Right renal pelvis (tissue), 4 donors: Measurements from ENCODE around the gene C3orf70. TPM values are rescaled to one million over a fixed set of nuclear protein-coding genes. Genes with fewer than 3 reads are reported as not detected.

Source experiments
- DNase-seq, 4 donors: peaks; one replicate each; pipeline ENCODE4 v3.0.0-alpha.2; 2013; ENCODE audit warnings: low read depth in 4 of 4, low spot score in 3 of 4, missing footprints in 1 of 4
- polyA plus RNA-seq, 4 donors: library from polyadenylated mRNA; unstranded; fragments of 120-200 nt; gene quantifications; one replicate each; pipeline ENCODE4 v1.2.1, GENCODE V29; 2013; ENCODE audit not compliant: insufficient read length in 4 of 4

The C3orf70 gene
- polyA plus RNA-seq, 4 donors = 7.2 to 9.4 (median 8.9) TPM

DNA sequence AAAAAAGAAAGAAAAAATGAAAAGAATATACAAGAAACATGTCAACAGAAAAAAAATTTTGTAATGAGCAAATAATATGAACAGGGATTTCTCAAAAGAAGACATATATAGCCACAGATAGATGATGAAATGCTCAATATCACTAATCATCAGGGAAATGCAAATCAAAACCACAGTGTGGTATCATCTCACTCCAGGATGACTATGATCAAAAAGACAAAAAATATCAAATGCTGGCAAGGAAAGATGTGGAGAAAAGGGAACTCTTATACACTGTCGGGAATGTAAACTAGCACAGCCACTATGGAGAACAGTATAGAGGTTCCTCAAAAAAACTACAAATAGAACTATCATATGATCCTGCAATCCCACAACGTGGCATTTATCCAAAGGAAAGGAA lies 94.1 kb downstream of the C3orf70 start:
- DNase-seq = no peak

DNA sequence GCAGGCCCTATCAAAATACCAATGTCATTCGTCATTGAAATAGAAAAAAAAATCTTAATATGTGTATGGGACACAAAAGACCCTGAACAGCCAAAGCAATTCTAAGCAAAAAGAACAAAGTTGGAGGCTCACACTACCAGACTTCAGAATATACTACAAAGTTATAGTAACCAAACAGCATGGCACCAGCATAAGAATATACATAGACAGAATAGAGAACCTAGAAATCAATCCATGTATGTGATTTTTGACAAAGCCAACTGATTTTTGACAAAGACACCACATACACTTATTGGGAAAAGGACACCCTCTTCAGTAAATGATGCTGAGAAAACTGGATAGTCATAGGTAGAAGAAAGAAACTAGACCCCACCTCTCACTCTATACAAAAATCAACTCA lies 95.0 kb downstream of the C3orf70 start:
- no peak for DNase-seq

DNA sequence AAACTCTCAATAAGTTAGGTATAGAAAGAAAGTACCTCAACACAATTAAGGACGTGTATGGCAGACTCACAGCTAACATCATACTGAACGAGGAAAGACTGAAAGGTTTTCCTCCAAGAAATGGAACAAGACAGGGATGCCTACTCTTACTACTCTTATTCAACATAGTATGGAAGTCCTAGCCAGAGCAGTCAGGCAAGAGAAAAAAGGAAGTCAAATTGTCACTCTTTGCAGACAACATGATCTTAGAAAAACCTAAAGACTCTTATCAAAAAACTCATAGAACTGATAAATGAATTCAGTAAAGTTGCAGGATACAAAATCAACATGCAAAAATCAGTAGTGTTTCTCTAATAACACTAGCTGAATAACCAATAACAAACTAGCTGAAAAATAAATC lies 96.0 kb downstream of the C3orf70 start:
- DNase-seq = no peak

DNA sequence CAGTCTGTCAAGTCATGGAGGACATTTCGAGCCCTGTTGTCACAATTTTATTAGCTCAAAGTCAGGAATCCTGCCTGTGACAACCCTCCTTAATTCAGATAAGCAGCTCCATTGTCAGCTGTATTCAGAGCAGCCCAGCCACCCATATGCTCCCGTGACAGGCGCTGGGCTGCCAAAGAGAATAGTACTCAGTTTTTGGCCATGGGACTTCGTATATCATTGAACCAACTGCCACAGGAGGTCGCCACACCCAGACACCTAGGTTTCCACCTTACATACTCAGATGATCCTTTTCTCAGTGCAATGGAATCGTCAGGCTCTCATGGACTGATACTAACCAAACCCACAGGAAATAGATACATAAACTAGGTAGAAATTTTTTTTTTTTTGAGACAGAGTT lies 100.2 kb downstream of the C3orf70 start:
- no peak for DNase-seq

DNA sequence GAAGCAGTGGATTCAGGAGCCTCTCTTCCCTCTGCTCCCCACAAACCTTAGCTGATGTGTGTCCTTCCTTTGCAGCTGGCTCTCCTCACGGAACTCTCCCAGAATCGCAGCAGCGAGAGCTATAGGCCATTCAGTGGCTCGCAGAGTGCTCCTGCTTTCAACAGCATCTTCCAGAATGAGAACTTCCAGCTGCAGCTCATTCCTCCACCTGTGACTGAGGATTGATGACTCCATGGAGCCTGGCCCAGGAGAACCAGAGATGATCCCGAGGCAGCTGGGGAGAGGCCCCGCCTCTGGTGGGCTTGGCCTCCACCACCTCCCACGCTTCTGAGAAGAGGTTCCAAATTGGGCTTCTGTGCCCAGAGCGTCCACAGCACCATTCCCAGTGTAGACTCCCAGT lies 101.1 kb downstream of the C3orf70 start:
- no peak for DNase-seq

DNA sequence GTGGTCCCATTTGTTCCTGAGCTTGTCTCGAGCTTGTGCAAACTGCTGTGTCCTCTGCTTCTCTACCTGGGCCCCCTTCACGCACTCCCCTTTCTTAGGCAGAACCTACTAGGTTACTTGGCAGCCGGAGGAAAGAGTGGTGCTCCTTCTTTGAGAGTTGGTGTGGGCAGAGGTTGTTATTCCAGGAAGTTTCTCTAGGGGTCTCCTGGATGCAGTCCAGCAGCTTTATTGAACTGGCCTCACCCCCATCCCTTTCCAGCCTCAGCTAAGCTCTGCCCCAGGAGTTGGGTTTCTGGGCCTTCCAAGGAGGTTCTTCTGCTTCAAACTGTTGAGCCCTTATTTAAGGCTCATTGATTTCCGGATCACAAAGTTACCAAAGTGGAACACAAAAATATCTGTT lies 103.2 kb downstream of the C3orf70 start:
- no peak for DNase-seq

DNA sequence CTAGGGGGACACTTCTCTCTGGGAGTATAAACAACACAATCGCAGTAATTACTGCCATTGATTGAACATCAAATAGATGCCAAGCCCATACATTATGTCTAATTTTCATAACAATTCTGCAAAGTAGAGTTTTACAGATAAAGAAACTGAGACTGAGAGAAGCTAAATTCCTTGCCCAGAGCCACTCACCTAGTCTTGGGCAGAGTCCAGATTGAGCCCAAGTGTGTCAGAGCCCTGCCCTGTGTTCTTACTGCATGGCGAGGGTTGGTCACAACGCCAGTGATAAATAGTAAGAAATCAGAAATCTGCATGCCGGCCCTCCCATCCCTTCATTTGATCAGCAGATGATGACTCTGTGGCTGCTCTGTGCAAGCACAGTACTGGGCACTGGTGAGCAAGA lies 106.3 kb downstream of the C3orf70 start:
- no peak for DNase-seq

DNA sequence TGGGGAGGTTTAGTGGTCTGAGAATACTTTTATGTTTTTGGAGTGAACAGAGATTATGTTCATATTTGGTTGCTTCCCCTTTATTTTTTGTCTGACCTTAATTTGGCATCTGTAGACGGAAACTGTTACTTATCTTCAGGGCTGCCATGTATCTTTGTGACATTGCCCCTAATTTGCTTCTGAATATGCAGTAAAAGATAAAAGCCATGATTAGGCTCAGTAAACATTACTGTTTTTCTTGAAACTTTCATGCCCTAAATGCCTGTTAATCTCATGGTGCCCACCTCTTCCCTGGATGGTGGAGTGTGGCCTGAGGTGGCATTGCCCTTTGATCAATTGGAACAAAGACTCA lies 106.7 kb downstream of the C3orf70 start:
- DNase-seq = no peak

DNA sequence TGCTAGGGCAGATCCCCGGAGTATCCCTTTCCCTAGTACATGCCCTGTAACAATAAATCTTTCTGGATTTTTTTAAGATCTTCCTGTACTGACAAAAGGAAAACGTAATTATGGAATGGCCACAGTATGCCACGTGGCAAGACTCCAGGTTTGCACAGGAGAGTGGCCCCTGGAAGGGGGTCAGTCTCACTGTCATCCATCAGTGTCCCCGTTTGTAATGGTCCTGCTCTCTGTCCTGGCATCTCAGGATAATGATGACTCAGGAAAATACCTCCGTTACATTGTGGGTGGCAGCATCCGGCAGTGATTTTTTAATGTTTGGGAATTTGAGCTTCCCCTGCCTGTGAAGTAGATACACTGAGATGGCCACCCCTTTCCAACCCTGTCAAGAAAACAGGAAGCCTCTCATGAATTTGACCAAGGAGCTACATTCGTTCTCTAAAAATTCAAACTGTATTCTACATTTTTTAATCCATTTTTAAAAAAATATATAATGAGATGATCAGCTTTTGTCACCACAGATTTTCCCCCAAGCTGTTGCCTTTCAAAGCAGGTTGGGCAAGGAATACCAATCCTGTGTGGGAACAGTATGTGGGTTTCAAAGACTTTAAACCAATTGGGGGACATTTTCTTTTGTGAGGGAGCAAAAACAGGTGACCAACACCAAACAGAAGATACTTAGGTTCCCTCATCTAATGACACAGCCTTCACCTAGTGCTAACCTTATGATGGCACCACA lies 110.4 kb downstream of the C3orf70 start:
- DNase-seq = no peak

DNA sequence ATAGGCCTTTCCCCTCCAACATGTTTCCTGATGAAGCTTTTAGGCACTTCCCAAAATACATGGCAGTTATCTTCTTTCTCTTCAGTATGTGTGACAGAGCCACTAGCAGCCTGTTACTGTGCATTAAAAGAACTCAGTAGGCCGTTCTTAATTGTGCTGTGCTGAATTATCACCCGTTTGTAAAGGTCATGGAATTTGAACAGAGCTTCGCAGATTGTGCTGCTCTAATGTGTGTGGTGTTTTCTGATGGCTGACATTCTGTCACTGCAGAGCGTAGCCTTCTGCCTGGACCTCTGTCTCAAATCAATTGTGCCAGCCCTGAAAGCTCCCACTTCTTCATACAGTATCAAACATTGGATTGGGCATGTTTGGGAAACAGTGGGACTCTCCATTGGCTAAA lies 111.3 kb downstream of the C3orf70 start:
- DNase-seq = no peak

DNA sequence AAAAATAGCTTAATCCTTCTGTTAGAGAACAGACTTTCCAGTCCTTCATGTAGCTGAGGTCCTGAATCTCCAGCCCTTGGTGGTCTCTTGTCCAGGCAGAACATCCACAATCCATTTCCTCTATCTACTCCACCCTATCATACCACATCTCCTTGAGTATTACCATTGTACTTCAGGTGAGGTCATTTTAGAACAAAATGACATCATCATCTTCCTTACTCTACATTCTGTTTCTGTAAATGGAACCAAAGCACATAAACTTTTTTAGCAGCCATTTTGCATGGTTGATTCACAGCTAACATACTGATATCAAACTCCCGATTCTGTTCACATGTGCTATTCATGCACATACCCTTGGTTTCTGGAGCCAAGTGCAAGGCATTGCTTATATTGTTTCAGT lies 112.4 kb downstream of the C3orf70 start:
- DNase-seq = no peak

DNA sequence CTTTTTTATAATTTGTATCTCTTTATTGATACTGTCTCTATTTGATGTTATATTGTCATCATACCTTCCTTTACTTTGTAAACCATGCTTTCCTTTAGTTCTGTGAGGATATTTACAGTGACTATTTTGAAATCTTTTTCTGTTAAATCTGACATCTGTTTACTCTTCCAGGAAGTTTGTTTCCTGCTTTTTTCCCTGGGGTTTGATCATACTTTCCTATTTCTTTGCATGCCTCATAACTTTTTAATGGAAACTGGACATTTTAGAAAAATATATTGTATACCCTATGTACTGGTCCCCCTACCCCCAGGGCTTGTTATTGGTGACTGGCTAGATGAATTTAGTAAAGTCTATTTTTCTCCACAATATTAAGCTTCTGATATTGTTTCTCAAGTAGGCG lies 115.1 kb downstream of the C3orf70 start:
- DNase-seq = no peak

DNA sequence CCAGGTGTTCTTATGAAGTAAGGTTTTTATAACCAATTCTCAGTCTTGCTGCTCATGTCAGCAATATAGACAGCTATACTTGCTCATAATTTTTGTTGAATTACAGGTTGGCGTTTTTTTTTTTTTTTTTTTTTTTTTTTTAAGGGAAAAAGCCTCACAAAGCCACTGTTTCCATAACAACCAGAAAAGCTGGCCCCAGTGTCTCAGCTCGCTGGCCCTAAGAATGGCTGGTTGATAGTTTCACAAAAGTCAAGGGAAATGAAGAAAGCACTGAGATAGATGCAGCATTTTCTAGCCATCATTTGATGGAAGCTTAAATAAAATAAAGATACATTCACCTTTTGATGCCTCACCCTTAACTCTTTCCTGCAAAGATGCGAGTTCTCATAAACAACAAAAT lies 121.9 kb downstream of the C3orf70 start:
- no peak for DNase-seq

DNA sequence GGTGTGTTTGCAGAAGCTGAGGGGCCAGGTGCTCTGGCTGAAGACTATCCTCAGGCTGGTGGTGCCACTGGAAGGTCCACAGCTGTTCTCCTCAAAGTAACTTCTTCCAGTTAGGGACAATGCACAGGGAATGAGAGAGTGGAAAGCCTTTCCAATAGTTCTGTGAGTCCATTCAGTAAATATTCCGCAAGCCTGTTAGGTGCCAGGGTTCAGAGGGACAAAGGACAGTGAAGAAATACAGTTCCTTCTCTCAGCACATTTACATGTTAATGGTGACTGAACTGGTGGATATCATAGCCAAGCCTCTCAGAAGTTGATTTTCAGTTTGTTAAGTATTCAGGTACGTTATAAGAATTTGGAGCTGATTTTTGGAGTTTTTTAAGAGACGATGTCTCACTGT lies 122.5 kb downstream of the C3orf70 start:
- no peak for DNase-seq

DNA sequence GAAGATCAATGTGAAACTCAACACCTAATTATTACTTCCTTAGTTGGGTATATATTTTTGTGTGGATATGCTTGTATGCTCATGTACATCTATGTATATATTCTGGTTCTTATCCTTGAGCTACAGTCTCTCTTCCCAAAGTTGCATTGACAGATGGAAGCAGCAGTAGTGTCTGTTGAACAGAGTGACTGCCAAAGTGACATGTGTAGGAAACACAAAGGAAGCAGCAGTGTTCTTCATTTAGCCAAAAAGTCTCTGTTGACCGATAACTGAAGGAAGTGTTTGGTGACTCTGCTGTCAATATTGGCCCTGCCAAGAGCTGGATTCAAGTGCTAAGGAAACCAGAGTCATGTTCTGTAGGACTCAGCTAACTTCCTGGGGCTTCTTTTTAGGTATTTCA lies 123.8 kb downstream of the C3orf70 start:
- no peak for DNase-seq

DNA sequence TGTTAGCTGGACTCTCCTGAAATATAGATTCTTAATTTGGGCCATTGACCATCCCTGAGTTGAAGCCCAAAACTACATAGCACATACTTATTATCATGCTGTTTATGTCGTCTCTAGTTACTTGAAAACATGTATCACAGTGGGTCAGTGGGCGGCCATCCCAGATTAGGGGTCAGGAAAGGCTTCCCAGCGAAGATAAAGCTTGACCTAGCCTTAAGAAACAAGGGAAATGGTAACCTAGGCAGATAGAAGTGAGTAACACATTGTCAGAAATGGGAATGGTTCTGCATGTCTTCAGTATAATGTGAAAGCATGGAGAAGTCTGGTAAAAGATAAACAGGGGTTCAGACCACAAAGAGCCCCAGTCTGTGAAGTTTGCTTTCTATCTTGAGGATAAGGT lies 124.7 kb downstream of the C3orf70 start:
- DNase-seq = no peak

Other genes with a start within 250 kb of the C3orf70 start
- 10 to 100 TPM; 25.6 to 39.6 (median 28.8) TPM for gene EHHADH, start 101.0 kb upstream of the C3orf70 start, polyA plus RNA-seq
- gene MAP3K13, start 210.1 kb upstream of the C3orf70 start, polyA plus RNA-seq = 10 to 100 TPM; 45.6 to 59.5 (median 54.3) TPM